Bone marrow (tissue), 2 donors: ENCODE measurements around the gene TNFAIP8L3.
"Not testable (repeated sequence)": the region's sequence is repeated elsewhere in the genome, so short reads cannot be mapped to it uniquely, and the experiment has no call there.

Source experiments
- DNase-seq, 2 donors: peaks; one replicate each; lab custom pipeline; 2025; lab: John Stamatoyannopoulos, UW

The TNFAIP8L3 gene

DNA sequence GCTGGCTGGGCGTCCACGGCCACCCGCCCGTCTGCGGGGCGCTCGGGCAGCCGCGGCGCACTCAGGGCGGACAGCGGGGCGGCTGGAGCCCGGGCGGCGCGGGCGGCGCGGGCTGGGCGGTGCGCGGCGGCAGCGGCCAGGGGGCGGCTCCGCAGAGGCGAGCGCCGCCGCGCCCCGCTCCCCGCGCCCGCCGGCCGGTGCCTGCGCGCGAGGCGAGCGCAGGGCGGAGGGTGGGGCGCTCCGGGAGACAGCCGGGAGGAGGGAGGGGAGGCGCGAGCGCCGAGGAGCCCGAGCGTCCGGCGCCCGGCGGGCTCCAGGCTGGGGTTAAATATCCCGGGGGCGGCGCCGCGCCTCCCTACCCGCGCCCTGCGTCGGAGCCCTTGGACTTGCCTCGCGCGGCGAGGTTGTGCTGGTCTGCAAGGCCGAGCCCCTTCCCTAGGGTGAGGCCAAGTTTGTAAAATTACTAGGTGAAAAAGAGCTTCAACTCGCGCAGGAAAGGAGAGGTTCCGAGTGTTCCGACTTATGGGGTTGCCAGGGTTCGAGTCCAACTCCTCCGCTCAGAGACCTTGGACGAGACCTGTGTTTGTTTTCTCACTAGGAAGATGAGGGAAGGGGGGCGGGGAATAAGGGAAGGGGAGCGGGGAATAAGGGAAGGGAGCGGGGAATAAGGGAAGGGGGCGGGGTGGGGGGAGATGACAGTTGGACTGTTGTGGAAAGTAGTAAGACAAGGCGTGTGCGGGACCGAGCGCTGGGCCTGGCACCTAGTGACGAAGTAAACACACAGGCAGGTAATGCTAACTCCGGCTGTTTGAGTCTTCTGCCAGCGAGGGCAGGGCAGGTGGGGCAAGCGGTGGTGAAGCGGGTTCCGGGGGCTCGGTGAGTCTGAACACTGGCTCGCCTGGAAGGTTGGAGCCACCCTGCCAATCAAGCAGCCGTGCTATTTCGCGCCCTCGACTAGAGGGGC lies at the start of gene TNFAIP8L3:
Gene TNFAIP8L3, minus strand, starts transcription at position 301 of the 964 bp plus-strand sequence. CDS start 311 bp downstream, outside the sequence.
- no peak for DNase-seq

DNA sequence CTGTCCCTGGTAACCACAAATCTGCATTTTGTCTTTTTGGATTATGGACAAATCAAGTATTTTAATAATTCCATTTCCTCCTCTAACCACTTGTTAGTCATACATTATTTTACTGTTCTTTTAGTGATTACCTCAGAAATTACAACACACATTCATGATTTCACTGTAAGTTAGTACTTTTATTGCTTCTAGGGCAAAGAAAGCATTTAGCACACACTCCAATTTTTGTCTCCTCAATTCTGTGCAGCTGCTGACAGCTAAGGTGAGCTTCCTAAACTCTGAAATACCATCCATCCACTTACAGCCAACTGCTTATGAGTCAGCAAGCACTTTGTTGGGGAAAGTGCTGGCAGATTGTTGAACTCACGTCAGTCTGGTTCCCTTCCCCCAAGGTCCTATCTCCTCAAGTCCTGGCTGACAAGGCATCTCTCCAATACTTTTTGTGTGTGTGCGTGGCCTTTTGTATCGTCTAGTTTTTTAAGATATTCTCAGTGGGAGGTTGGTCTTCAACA lies 49.4 kb upstream of the TNFAIP8L3 start:
- DNase-seq, result no peak

DNA sequence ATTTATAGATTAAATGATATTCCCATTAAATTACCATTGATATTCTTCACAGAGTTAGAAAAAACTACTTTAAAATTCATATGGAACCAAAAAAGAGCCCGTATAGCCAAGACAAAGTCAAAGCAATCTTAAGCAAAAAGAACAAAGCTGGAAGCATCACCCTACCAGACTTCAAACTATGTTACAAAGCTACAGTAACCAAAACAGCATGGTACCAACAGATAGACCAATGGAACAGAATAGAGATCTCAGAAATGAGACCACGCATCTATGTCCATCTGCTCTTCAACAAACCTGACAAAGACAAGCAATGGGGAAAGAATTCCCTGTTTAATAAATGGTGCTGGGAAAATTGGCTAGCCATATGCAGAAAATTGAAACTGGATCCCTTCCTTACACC lies 45.6 kb upstream of the TNFAIP8L3 start:
- not testable (repeated sequence) for DNase-seq

DNA sequence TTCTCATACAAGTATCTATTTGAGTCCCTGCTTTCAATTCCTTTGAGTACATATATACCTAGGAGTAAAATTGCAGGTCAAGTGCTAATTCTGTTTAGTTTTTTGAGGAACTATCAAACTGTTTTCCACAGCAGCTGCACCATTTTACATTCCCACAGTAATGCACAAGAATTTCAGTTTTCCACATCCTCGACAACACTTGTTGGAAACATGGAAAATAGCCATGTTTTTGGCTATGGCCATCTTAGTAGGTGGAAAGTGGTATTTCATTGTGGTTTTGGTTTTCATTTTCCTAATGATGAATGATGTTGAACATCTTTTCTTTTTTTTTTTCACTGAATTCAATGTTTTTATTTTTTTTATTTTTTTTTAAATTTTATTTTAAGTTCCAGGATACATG lies 44.4 kb upstream of the TNFAIP8L3 start:
- DNase-seq, result no peak

DNA sequence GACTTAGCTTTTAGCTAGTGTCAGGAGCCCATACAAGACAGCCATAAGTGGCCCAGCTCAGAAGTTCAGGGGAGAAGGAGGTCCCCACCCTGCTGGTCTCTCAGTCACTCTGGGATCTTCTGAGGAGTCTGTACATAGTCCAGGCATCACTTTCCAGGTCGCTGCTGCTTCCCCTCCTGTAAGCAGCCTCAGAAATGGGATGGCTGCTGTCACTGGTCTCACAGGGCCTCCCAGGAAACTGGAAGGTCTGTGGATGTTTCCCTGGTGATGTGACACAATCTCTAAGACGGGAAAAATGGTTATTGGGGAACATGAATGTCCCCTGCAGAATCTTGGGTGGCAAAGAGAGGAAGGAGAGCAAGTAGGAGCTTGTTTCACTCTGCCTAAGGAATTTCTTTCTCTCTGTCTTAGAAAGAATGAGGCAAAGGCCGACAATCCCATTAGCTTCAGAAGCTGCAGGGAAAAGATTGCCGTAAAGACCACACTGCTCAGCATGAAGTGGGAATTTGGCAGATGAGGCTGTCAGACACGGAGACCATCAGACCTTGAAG lies 43.2 kb upstream of the TNFAIP8L3 start:
- no peak for DNase-seq

DNA sequence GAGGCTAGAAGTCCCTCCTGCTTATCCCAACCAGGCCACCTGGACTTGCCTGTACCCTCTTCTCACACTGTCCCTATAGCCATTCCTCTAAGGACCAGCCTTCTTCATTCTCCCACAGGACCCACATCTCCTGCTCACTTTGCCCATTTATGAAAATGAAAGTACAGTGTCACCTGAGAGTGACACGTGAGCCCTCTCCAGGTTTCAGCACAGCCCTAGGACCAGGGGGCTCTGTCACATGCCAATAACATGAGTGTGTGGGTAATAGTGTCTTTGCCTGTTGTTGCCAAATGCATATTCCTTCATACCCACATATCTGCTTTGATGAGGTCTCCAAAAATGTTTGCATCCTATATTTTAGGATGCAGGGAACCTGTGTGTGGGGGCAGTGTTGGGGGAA lies 42.3 kb upstream of the TNFAIP8L3 start:
- DNase-seq, result no peak

DNA sequence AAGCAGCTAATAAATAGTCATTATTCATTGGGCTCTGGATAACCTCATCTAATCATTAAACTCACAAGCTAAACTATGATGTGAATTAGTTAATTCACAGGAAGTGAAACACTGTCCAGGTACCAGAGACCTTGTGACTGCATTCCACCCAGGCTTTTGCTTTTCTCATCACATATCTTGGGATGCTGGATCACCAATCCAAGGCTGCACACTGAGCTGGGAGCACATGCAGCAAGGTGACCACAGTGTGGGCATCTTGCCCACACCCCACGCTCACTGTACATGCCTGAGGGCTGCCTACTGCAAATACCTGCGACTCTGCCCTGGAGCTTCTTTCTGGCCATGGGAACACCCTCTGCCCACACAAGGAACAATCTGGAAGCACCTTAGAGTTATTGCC lies 40.6 kb upstream of the TNFAIP8L3 start:
- no peak for DNase-seq

DNA sequence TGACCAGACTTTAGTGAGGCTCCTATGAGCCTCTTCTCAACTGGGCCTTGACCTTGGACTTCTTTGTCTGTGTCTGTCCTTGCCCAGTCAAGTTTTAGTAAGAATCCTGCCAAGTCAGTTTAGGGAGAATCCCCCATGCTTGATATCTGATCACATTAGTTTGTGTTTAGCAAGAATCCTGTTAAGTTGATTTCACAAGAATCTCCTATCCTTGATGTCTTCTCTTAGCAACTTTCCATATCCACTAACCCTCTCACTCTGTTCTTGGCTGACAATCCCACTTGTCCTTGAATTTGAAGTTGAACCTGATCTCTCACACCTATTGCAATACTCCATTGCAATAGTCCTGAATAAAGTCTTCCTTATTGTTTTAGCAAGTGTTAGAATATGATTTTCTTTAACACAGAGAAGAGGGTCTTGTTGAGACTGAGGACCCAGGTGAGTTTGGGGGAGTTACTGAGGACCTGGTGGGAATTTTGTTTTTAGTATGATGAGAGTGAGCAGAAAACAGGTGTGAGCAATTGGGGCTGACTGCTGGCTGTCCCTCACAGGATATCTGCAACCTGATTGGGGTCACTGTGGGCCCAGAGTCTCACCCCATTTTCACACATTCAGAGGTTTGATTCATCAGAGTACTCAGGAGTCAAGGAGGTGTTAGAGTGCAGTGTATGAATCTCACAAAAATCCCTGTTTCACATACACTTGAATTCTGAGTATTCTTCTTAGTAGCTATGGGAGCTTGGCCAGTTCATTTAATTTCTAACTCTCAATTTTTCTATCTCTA lies 39.9 kb upstream of the TNFAIP8L3 start:
- no peak for DNase-seq

DNA sequence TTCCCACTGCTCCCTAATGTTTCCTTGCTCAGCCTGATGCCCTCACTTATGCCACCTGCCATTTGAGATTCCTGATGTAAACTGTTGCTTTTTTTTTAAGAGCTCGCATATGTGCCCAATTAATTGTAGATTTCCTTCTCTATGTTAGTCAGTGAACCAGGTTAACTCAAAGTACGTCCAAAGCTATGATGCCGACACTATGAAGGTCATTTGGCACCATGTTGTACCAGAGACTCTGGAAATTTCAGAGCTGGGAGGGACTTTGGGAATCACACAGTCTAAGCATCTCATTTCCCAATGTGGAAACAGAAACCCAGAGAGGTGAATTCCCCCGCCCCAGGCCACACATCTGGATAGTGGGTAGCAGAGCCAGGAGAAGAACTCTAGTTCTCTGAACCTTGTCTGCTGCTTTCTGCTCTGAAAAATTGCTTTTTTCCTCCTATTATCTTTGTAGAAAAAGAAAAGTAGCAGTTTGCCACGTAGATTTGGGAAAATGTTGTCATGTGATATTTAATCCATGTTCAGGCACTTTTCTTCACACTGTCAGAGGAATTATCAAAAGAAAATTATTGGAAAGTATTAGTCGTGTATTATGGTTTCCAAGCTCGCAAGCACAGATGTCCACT lies 38.5 kb upstream of the TNFAIP8L3 start:
- DNase-seq, result no peak

DNA sequence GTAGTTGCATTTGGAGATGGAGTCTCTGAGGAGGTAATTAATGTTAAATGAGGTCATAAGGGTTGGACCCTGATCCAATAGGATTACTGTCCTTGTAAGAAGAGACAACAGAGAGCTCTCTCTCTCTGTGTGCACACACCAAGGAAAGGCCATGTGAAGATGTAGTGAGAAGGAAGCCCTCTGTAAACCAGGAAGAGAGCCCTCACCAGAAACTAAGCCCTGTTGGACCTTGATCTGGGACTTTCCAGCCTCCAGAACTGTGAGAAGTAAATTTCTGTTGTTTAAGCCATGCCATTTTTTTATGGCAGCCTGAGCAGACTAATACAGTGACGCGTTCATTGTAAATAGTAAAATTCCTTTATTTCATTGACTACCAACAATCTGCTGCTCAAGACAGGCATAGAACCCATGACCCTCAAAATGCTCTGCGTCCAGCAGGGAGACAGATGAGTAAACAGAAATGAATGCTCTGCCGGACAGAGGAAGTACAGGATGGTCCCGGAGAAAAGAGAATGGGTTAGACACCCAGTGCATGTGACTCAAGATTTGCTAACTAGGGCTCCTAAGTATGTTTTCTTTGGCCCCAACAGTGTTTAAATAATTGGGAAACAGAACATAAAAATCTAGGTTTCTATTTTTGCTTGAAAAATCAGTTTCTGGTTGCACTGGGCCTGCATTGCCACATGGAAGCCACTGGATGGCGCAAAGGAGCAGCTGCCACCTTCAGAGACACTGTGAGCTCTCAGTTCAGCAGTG lies 37.9 kb upstream of the TNFAIP8L3 start:
- no peak for DNase-seq

DNA sequence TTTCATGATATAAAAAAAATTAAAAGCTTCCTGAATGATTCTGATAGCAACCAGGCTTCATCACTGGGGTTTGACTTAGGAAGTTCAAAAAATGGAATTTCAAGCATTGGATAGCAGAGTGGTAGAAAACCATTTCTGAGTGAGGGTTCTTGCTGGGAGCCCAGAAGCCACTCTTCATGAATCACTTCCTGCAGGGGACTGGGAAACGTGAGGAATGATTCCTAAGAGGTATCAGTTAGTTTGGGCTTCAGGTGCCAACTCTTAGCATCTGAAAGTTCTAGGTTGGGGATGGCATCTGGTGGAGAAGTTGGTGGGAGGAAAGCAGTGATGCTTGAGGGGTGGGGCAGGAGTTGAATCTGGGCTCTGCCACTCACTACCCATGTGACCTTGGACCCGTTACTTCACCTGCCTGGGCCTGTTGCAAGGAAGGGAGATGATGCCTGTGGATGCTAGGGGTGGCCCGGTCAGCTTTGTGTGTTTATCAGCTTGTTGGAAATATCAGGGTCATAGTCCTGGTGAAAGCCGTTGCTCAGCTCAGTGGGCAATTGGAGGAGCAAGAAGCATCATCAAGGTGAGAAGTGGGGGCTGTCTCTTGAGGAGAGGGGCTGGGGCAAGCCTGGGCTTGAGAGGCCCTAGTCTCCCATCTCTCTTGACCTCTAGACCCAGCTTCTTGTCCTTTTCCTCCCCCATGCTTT lies 37.0 kb upstream of the TNFAIP8L3 start:
- no peak for DNase-seq

DNA sequence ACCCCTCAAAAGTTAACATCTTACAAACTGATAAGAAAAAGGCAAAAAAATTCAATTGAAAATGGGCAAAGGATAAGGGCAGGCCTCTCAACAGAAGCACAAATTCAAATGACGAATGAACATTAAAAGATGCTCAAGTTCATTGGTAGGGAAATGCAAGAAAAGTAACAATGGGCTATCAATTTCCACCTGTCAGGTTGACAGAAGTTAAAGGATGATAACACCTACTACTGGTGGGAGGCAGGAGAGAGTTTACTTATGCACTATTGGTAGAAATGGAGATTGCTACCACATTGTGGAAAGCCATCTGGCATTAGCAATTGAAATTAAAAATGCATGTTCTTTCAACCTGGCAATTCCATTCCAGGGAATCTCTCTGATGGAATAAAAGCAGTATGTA lies 35.6 kb upstream of the TNFAIP8L3 start:
- DNase-seq, result no peak

DNA sequence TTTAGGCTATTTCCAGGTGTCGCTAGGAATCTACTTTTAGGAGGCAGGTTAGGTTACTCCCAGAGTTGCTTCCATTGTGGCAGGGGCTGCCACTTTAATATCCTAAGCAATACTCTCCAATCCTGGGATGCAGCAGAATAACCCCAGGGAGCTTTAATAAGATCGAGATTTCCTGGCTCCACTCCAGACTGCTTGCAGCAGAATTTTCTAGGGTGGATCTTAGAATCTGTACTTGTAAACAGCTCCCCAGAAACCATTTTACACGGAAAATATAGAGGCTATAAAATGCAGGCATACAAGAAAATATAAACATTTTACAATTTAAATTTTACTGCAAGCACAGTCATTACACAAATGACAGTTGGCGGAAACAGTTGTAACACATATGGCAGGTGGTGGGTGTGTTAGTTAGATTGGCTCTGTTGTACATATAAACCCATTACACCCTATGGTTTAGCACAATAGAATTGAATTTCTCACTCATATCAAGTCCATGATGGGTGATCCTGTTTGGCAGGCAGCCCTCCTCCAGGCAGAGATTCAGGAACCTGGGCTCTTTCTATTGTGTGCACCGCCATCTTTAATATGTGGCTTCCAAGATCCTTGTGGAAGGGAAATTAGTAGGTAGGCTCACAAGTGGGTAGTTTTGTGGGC lies 35.0 kb upstream of the TNFAIP8L3 start:
- no peak for DNase-seq

DNA sequence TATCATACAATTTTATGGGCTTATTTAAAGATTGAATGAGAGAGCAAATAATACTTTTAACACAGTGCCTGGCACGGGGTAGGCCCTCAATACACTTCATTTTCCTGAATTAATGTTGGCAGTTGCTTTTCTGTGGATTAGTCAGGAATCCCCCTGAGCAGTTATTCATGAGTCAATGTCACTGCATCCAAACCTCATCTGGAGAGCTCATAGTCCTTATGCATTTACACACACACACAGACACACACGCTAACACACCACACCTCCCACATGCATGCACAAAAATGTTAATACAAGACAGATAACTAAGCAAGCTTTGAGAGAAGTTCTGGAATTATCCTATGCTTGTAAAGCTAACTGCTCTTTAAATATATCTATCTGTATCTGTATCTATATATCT lies 34.0 kb upstream of the TNFAIP8L3 start:
- DNase-seq, result no peak

DNA sequence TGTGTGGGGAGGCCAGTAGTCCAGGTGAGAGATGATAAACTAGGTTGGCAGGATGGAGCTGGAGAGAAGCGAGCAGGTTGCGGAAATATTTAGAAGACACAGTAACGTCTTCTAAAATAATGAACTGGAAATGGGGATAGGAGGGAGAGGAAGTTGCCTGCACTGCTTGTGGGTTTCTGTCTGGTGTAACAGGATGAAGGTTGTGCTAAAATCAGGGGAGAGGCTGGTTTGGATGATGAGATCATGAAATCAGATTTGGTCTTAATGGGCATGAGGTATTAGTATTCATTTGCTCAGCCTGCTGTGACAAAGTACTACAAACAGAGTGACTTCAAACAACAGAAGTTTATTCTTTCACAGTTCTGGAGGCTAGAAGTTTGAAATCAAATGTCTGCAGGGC lies 32.1 kb upstream of the TNFAIP8L3 start:
- DNase-seq, result no peak

DNA sequence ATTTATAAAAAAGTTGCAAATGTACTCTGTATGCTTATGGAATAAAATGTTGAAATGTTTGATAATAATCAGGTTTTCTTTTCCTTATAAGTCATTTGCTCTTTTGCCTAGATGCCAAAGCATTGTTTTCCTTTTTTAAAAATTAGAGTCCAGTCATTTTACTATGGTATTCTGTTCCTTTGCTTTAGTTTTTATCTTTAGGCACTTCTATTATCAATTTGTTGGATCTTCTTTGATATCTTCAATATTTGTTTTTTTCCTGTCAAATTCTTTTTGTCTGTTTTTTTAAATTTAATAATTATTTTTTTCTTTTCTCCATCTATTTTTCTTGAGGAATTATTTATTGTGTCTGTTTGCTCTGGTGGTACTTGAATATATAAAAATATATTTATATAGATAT lies 28.3 kb upstream of the TNFAIP8L3 start:
- DNase-seq, result not testable (repeated sequence)

DNA sequence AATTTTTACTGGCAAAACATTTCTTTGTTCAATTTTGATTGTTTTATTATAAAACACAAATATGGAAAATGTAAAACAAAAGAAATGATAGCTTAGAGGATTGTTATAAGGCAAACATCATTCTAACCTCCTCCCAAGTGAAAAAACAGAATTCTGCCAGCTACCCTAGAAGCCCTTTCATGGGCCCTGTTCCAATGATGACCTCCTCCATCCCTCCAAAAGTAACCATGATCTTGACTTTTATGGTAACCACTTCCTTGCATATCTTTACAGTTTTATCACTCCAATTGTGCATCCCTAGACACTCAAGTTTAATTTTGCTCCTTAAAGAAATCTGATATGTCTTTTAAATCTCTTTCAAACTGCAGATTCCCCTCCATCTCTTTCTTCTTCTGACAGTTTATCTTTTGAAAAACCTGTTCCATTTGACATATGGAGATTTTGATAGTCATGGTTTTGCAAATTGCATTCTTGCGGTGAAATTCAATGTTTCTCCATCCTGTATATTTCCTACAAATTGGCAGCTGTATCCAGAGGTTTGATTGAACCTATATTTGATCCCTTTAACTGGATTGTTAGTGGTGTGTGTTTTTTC lies 27.0 kb upstream of the TNFAIP8L3 start:
- DNase-seq, result no peak

DNA sequence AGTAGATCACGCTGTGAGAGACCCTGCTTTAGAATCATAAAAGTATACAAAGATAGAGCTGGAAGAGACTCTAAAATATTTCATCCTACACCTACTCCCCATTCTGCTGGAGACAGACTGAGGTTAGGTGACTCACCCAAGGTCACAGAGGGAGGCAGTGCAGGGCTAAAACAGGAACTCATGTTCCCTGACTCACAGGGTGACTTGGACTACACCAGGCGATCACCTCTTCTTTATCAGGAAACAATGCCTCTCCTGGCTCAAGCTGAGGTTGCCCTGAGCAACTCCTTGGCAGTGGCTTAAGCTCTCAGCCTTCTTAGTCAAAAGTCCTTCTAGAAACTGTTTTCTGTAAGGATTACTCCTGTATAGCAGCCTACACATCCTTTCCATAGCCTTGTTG lies 26.4 kb upstream of the TNFAIP8L3 start:
- DNase-seq, result no peak

DNA sequence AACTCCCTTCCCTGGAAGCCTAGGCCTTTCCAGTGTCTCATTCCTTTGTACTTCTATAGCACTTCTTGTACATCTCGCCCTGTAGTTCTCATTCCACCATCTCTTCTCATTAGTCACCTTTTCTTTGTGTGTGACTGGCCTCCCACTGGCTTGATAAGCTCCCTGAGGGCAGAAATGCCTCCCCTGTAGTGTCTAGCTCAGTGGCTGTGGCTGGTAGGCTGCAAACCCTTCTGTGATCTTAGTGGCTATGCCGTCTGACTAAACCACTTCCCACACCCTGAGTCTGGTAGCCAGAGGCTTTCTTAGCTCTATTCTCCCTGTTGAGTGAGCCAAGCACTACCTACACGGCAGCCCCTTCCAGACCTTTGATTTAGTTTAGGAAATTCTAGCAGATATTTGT lies 24.4 kb upstream of the TNFAIP8L3 start:
- DNase-seq, result no peak

DNA sequence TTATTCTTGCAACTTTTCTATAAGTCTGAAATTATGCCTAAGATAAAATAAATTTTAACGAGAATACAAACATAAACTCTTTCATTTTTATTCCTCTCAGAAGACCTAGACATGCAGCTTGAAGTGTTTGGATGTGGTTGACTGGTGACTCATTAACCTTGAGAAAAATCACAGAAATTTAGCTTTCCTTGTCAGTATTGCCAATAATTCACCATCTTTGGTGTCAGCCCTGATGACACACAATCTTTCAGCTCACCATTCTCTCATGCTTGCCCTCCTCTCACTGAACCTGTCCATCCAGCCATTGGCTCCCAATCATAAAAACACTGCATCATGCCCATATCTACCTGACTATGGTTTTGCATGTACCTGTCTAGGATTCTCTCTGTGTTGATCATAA lies 22.6 kb upstream of the TNFAIP8L3 start:
- no peak for DNase-seq
